Activated naive CD4-positive, alpha-beta T cell treated with anti-CD3 and anti-CD28 coated beads, Interleukin-2, amount 50 U/mL, for 72 hours (primary cell): ENCODE measurements around the gene PTPRA. TPM values are rescaled to one million over a fixed set of nuclear protein-coding genes. Genes with fewer than 3 reads are reported as not detected.
"Not testable (repeated sequence)": the region's sequence is repeated elsewhere in the genome, so short reads cannot be mapped to it uniquely, and the experiment has no call there.

Experiments
- ATAC-seq, 2 donors: fragments of 150-1000 bp; cut with Tn5 transposase; 2 replicates each; pipeline ENCODE4 v1.10.0; 2021; ENCODE audit warnings: mild to moderate bottlenecking in 2 of 2, moderate library complexity in 2 of 2
- DNase-seq, 2 donors: peaks; one replicate each; pipeline ENCODE4 v3.0.0; 2021 to 2022; ENCODE audit warnings: low spot score in 2 of 2
- H3K27ac Mint-ChIP-seq, 2 donors: one replicate each; pipeline ENCODE4 v1.8.0; 2022; ENCODE audit warnings: mild to moderate bottlenecking in 2 of 2, mixed read lengths in 2 of 2
- H3K36me3 Mint-ChIP-seq, 2 donors: one replicate each; pipeline ENCODE4 v1.8.0; 2022; ENCODE audit warnings: mixed read lengths in 2 of 2
- H3K9me3 Mint-ChIP-seq, 2 donors: one replicate each; pipeline ENCODE4 v1.8.0; 2022; ENCODE audit warnings: mixed read lengths in 2 of 2
- total RNA-seq, 2 donors: library from RNA; stranded (reverse); gene quantifications; one replicate each; pipeline ENCODE4 v1.2.3, GENCODE V29; 2022

The PTPRA gene
- total RNA-seq, 2 donors from 2014 or later, result 37.8 to 55.8 TPM

DNA sequence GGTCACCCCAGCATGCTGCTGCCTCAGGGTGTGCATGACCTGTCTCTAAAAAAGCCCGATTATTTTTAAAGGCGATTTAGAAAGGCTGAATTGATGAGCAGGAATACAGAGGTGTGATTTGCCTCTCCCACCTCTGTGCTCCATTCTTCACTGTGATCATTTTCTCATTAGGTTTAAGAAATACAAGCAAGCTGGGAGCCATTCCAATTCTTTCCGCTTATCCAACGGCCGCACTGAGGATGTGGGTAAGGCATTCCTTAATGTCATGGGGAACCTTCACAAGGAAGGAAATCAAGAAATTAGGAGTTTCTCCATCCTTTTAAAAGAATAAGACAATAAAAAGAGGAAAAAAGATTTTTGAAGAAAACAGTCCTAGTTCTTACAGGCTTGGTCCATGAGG is 114.6 kb downstream of the PTPRA start:
- DNase-seq (no peak), ATAC-seq (no peak)
- Mint-ChIP-seq H3K36me3 (peaks cover 43 to 56% of the 10 kb centered on the region in 2 donors), H3K27ac (no peak overlapping the region), H3K9me3 (no peaks in the 10 kb centered on the region)

DNA sequence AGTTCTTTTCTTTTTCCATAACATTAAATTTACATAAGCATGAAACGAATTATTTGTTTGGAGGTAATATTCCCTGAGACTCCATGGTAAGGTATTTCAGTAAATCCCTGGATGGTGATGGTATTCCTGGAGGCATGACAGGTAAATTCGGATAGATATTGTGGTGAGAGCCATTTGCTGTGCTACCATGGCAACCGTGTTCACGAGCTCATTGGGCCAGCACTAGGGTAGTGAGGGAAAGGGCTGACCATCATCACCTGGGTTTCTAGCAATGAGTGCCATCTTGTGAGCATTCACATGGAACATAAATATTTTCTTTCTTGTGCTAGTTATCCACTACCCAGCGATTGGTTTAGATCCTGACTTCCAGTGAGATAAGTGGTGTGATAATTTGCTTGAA is 118.3 kb downstream of the PTPRA start:
- ATAC-seq, result no peak
- peak overlapping the region in 1 of 2 donors; percentile 5 for H3K27ac Mint-ChIP-seq
- H3K36me3 Mint-ChIP-seq, result peaks cover 42 to 50% of the 10 kb centered on the region in 2 donors
- no peaks in the 10 kb centered on the region for H3K9me3 Mint-ChIP-seq
- no peak for DNase-seq

DNA sequence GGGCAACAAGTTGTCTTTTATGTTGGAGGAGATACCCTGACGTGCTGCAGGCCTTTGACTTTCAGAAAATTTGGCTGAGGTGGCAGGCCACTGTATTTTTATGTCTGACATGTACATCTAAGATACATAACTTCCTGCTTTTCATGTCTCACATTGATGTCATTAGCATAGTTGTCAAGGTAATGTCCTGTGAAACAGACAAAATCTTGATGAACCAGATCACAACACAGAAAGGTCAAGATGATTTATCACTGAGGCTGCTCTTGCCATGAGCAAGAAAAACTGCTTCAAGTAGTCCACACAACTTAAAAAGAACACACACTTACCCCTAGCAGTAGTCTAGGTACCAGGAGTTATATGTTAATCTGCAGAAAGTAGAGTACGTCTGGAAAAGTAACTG is 120.0 kb downstream of the PTPRA start:
- no peaks in the 10 kb centered on the region for H3K9me3 Mint-ChIP-seq
- ATAC-seq (no peak), DNase-seq (no peak)
- peaks cover 26 to 33% of the 10 kb centered on the region in 2 donors for H3K36me3 Mint-ChIP-seq
- H3K27ac Mint-ChIP-seq, result peak overlapping the region; percentile 12 to 73

DNA sequence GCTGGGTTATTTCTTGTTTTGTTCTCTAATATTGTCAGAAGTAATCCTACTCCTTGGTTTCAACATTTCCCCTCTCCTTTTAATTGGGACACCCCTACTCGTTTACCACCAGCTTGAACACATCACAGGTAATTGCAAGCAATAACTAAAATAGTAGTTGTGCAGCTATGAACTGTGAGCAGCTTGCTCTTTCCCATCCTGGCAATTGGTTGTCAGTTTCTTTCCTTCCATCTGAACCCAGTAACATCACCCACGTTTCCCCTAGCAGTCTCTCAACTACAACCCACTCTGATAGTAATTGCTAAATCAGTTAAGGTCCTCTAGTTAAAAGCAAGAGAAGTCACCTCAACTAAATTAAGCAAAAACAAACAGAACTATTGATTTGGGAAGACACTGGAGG is 122.5 kb downstream of the PTPRA start:
- peaks cover 6 to 8% of the 10 kb centered on the region in 2 donors for H3K36me3 Mint-ChIP-seq
- no peak for DNase-seq
- no peaks in the 10 kb centered on the region for H3K9me3 Mint-ChIP-seq
- peak overlapping the region; percentile 0 to 51 for H3K27ac Mint-ChIP-seq
- ATAC-seq, result no peak

DNA sequence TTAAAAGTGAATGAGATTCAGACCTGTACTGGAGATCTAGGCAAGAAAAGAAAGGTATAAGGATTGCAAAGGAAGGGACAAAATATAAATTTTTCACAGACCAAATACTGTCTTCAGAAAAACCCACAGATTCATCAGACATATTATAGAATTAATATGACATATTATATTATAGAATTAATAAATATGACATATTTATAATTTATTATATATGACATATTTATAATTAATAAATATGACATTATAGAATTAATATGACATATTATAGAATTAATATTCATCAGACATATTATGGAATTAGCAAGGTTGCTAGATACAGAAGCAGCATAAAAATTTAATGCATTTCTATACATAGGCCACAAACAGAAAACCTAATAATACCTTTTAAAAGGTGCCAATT is 125.4 kb downstream of the PTPRA start:
- peaks cover 0 to 1% of the 10 kb centered on the region in 2 donors for H3K36me3 Mint-ChIP-seq
- H3K27ac Mint-ChIP-seq, result no peak overlapping the region
- ATAC-seq, result no peak
- DNase-seq, result no peak
- no peaks in the 10 kb centered on the region for H3K9me3 Mint-ChIP-seq

DNA sequence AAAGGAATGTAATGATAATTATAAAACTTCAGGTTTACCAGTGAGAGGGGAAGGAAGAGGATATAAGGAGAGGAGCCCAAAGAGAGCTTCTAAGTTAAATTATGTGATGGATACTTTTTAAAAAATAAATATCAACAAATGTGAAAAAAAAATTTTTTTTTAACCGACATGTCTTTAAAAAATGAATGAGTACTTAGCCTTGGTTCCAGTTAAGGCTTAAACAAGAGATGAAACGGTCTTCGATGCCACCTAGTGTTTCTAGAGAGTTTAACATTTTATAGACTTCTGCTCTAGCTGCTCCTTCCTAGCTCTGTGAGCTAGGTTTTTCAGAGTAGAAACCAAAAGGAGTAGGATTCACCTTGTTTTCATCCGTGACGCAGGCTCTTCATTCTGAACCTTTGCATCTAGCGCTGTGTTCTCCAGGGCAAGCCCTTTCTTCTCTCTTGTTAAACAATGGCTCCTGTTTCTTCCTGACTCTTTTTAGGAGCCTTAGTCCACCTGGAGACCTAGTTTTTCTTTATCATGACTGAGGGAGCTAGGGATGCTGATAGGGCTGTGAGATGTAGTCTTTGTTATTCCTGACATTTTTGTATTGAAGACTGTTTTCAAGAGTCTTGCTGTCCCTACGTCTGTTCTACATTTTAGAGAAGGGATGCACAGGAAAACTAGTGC is 127.7 kb downstream of the PTPRA start:
- Mint-ChIP-seq H3K36me3 (no peaks in the 10 kb centered on the region), H3K27ac (peak overlapping the region in 1 of 2 donors; percentile 12), H3K9me3 (no peaks in the 10 kb centered on the region)
- DNase-seq, result peak in 1 of 2 donors; percentile 21
- ATAC-seq, result peak; percentile 86 to 95

DNA sequence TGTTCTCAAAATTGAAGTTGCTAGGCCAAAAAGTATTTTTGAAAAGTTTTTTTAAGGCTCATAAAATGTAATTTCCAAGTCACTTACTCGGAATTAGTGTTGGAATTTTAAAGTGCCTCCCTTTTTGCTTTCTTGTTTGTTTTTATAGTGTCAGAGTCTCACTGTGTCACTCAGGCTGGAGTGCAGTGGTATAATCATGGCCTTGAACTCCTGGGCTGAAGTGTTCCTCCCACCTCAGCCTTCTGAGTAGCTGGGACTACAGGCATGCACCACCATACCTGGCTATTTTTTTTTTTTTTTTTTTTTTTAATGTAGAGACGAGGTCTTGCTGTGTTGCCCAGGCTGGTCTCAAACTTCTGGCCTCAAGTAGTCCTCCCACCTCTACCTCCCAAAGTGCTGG is 130.1 kb downstream of the PTPRA start:
- peaks cover 0 to 6% of the 10 kb centered on the region in 2 donors for H3K36me3 Mint-ChIP-seq
- ATAC-seq, result no peak
- H3K9me3 Mint-ChIP-seq, result no peaks in the 10 kb centered on the region

DNA sequence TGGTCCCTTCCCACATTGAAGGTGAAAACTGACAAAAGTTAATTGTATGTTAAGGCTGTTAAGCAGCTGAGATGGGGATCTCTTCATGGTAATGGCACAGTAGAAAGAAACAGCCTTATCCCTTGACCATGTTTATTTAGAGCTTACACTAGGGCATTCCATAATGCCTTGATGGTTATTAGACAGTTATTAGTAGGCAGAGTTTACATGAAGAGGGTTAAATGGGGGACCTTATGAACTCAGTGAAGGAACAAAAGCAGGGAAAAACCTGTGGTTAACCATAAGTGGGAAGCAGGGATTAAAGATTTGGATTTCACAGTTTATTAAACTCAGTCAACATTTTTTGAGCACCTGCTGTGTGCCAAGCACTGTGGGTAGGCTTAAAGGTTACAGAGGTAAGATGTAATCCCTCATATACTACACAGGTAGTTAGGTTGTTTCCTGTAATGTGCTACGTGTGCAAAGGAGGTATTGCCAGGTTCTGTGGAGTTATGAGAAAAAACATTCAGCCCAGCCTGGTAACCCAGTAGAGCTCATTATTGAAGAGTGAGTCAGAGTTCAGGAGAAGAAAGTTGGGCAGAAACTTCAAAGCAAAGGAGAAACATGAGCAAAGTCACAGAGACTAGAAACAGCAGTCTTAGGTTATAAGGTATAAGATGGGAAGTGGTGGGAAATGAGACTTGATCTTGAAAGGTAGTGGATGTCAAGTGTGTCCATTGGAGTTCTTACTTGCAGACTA is 137.9 kb downstream of the PTPRA start:
- H3K27ac Mint-ChIP-seq, result peak overlapping the region; percentile 1 to 88
- no peaks in the 10 kb centered on the region for H3K9me3 Mint-ChIP-seq
- peak; percentile 72 to 83 for ATAC-seq
- peak in 1 of 2 donors; percentile 38 for DNase-seq
- H3K36me3 Mint-ChIP-seq, result peaks cover 14 to 26% of the 10 kb centered on the region in 2 donors

More for the DNA sequence above, 130.1 kb downstream of the PTPRA start:
- H3K27ac Mint-ChIP-seq, result peak overlapping the region in 1 of 2 donors; percentile 41
- DNase-seq, result no peak

DNA sequence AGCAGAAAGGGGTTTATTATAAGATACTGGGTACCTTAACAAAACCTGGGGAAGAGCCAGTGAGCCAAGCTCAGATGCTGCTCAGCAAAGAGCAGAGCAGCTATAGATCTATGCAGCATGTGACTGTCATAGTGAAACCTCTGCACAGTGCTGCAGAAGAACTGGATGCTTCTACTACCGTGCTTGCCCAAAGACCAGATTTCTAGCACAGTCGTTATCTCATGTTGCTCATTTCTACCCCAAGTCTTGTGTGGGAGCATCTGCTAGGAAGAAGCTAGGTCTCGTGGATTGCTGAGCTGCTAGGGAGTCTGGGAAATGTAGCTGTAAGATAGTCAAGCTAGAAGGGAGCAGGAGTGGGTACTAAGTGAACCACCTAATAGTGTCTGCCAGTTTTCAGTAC is 138.5 kb downstream of the PTPRA start:
- Mint-ChIP-seq H3K36me3 (peaks cover 18 to 30% of the 10 kb centered on the region in 2 donors), H3K9me3 (no peaks in the 10 kb centered on the region), H3K27ac (peak overlapping the region; percentile 88)
- DNase-seq, result peak in 1 of 2 donors; percentile 32
- ATAC-seq, result peak; percentile 53 to 78

DNA sequence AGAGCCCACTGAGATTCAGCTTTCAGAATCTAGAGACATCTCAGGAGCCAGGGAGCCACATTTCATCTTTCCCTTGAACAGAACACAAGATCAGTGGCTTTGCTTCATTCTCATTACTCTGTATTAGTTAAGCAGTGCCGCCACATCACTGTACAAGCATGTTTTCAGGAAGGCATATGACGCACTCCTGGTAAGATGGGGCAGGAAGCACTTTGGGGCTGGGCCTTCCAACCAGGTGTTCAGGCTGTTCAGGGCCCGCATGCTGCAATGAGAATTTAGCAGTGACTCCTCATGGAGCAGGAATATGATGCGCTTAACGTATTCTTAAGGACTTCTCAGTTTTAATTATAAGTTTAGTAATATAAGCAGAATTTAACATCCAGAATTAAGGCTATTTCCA is 140.5 kb downstream of the PTPRA start:
- Mint-ChIP-seq H3K9me3 (no peaks in the 10 kb centered on the region), H3K27ac (peak overlapping the region in 1 of 2 donors; percentile 88), H3K36me3 (peaks cover 28 to 43% of the 10 kb centered on the region in 2 donors)
- DNase-seq, result no peak
- no peak for ATAC-seq

DNA sequence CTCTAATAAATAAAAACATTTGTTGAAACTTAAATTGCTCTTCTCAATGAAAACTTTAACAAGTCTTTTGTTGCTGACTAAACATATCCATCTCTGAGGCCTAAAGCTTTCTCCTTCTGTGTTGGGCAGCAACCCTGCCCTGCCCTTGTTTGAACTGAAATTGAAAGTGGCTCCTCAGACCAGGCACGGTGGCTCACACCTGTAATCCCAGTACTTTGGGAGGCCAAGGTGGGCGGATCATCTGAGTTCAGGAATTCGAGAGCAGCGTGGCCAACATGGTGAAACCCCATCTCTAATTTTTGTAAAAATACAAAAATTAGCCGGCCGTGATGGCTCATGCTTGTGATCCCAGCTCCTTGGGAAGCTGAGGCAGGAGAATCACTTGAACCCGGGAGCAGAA is 140.9 kb downstream of the PTPRA start:
- peak in 1 of 2 donors; percentile 19 for ATAC-seq
- H3K36me3 Mint-ChIP-seq, result peaks cover 24 to 39% of the 10 kb centered on the region in 2 donors
- peak overlapping the region in 1 of 2 donors; percentile 88 for H3K27ac Mint-ChIP-seq
- H3K9me3 Mint-ChIP-seq, result no peaks in the 10 kb centered on the region
- no peak for DNase-seq

DNA sequence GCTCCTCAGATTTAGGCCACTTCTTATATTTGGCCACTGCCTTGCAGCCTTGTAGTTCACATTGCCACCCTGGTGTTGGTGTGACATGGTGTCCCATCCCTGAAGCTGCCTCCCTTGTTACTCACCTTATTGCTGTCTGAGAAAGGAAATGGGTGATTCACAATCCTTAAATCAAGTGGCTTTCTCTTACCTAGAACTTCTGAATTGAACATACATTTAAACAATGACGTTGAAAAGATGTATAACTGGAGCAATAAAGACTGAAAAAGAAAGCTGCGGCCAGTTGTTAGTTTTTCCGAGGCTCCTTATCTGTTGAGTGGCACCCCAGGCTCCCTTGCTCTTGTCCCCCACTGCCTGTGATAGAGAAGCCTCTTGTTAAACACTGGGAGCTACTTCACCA is 141.4 kb downstream of the PTPRA start:
- Mint-ChIP-seq H3K27ac (peak overlapping the region; percentile 88 to 92), H3K36me3 (peaks cover 20 to 34% of the 10 kb centered on the region in 2 donors), H3K9me3 (no peaks in the 10 kb centered on the region)
- DNase-seq (peak in 1 of 2 donors; percentile 44), ATAC-seq (peak; percentile 68 to 76)

DNA sequence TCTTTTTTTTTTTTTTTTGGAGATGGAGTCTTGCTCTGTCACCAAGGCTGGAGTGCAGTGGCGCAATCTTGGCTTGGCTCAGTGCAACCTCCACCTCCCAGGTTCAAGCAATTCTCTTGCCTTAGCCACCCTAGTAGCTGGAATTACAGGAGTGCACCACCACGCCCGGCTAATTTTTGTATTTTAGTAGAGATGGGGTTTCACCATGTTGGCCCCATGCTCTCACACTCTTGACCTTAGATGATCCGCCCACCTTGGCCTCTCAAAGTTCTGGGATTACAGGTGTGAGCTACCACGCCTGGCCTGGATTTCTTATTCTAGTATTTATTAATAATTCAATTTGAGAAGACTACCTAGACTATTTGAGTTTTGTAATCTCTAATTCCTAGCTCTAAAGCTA is 142.0 kb downstream of the PTPRA start:
- H3K9me3 Mint-ChIP-seq, ATAC-seq, DNase-seq: not testable (repeated sequence)
- H3K36me3 Mint-ChIP-seq, result peaks cover 20 to 33% of the 10 kb centered on the region in 2 donors
- peak overlapping the region; percentile 88 to 92 for H3K27ac Mint-ChIP-seq

DNA sequence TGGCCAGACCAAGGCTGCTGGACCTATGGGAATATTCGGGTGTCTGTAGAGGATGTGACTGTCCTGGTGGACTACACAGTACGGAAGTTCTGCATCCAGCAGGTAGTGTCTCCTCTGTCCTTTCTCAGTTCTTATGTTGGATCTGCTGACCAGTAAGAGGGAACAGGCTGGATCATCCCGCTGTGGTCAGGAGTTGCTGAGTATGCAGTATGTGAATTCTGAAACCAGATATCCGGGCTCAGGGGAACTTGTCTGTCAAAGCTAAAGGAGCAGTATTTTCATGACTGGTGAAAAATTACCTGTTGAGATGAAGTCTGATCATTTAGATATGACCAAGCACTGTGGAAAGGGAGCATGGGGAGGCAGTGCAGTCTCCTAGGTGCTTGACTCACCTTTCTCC is 148.0 kb downstream of the PTPRA start:
- Mint-ChIP-seq H3K9me3 (no peaks in the 10 kb centered on the region), H3K36me3 (peaks cover 19 to 25% of the 10 kb centered on the region in 2 donors), H3K27ac (peak overlapping the region; percentile 1 to 32)
- DNase-seq (no peak), ATAC-seq (no peak)

DNA sequence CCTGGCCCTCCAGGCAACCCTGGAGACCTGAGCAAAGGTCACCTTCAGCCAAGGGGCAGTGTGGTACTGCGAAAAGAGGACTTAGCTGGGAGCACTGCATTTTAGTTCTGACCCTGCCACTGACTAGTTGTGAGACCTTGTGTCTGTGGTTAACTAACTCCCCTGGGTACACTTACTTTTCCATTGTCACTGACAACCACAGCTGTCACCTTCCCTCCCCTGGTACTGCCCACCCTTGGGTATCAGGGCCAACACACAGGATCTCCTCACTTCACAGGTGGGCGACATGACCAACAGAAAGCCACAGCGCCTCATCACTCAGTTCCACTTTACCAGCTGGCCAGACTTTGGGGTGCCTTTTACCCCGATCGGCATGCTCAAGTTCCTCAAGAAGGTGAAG is 148.5 kb downstream of the PTPRA start:
- no peak for DNase-seq
- peaks cover 15 to 21% of the 10 kb centered on the region in 2 donors for H3K36me3 Mint-ChIP-seq
- H3K9me3 Mint-ChIP-seq, result no peaks in the 10 kb centered on the region
- H3K27ac Mint-ChIP-seq, result peak overlapping the region; percentile 32 to 44
- ATAC-seq, result peak in 1 of 2 donors; percentile 29

DNA sequence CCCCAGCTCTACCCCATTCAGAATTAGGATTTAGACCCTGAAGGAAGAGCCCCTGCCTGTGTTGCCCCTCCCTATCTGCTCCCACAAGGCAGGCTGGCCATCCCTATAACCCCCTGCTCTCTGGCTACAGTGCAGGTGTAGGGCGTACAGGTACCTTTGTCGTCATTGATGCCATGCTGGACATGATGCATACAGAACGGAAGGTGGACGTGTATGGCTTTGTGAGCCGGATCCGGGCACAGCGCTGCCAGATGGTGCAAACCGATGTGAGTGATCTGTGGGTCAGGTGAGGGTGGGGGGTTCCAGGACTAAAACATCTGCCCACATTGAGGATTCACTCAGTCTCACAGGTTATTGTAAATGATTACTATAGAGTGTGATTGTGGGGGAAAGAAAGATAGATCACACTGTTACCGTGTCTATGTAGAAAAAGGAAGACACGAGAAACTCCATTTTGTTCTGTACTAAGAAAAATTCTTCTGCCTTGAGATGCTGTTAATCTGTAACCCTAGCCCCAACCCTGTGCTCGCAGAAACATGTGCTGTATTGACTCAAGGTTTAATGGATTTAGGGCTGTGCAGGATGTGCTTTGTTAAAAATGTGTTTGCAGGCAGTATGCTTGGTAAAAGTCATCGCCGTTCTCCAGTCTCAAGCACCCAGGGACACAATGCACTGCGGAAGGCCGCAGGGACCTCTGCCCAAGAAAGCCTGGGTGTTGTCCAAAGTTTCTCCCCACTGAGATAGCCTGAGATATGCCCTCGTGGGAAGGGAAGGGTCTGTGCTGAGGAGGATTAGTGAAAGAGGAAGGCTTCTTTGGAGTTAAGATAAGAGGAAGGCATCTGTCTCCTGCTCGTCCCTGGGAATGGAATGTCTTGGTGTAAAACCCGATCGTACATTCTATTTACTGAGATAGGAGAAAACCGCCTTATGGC is 149.5 kb downstream of the PTPRA start:
- Mint-ChIP-seq H3K27ac (peak overlapping the region in 1 of 2 donors; percentile 66), H3K36me3 (peaks cover 4 to 17% of the 10 kb centered on the region in 2 donors)
- not testable (repeated sequence) for DNase-seq, ATAC-seq, H3K9me3 Mint-ChIP-seq
